Duodenal mucosa (tissue), 2 donors: Measurements from ENCODE around the gene PAPSS1.

Experiments used
- H3K27ac ChIP-seq: one replicate; pipeline ENCODE4 v1.7.0; 2013; ENCODE audit warnings: low read depth, low read length
- H3K27me3 ChIP-seq, 2 donors: one replicate each; pipeline ENCODE4 v1.7.0; 2013; ENCODE audit warnings: low read length in 2 of 2, control low read depth in 1 of 2; ENCODE audit not compliant: insufficient read depth in 2 of 2, control insufficient read depth in 1 of 2
- H3K36me3 ChIP-seq, 2 donors: one replicate each; pipeline ENCODE4 v1.7.0; 2013; ENCODE audit warnings: low read length in 2 of 2, control low read depth in 1 of 2; ENCODE audit not compliant: insufficient read depth in 2 of 2, control insufficient read depth in 1 of 2
- H3K4me1 ChIP-seq, 2 donors: one replicate each; pipeline ENCODE4 v1.7.0; 2013; ENCODE audit warnings: low read length in 2 of 2, control low read depth in 1 of 2; ENCODE audit not compliant: insufficient read depth in 2 of 2, control insufficient read depth in 1 of 2
- H3K4me3 ChIP-seq, 2 donors: one replicate each; pipeline ENCODE4 v1.7.0; 2013; ENCODE audit warnings: low read length in 2 of 2, low read depth in 1 of 2
- H3K9ac ChIP-seq, 2 donors: one replicate each; pipeline ENCODE4 v1.7.0; 2013; ENCODE audit warnings: low read length in 2 of 2, low read depth in 1 of 2
- H3K9me3 ChIP-seq, 2 donors: one replicate each; pipeline ENCODE4 v1.7.0; 2013; ENCODE audit warnings: low read length in 2 of 2, control low read depth in 1 of 2; ENCODE audit not compliant: control insufficient read depth in 1 of 2

Gene PAPSS1

DNA sequence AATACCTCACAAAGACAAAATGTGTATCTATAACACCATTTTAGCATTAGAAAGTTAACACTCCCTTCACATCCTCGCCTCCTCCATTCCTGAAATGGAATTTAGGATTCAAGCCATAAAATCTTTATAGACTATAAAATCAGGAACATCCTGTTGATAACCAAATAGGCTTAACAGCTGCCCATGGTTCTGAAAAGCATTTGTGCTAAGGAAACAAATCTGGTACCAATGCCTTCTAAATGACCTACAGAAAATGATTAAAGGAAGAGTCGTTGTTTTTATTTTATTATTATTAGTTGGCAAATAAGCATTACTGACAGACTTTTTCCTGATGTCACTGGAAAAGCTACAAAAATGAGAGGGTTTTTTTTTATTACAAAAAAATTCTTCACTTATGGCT, 79.8 kb downstream of the PAPSS1 start:
- Histone ChIP-seq H3K27me3 (no peaks in the 10 kb centered on the region), H3K36me3 (peaks cover 11 to 14% of the 10 kb centered on the region in 2 donors), H3K4me1 (no peaks in the 10 kb centered on the region), H3K9ac (no peak overlapping the region), H3K27ac (no peak overlapping the region), H3K9me3 (no peaks in the 10 kb centered on the region), H3K4me3 (no peak overlapping the region)

DNA sequence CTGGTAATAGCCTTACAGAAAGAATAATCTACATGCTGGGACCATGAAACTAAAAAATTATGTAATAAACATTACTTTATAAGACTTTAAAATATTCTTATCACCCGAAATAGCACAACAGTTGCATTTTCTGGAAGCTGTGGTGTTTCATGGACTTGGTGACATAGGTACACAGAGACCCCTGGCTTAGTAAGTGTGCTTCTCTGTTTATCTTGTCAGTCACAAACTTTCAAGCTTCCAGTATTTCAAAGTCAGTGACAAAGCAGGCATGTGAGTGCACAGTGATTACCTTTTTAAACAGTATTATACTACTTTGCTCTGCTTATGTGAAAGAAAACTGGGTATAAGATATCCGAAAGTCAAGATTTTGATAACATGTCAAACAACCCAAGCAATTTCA, 84.3 kb downstream of the PAPSS1 start:
- H3K9ac ChIP-seq = no peak overlapping the region

GRCh38 chr4:107631560-107631959, 88.5 kb downstream of the PAPSS1 start:
- Histone ChIP-seq H3K27me3 (no peaks in the 10 kb centered on the region), H3K36me3 (no peaks in the 10 kb centered on the region), H3K9ac (no peak overlapping the region), H3K4me3 (no peak overlapping the region), H3K4me1 (peaks cover 0 to 5% of the 10 kb centered on the region in 2 donors), H3K27ac (no peak overlapping the region), H3K9me3 (no peaks in the 10 kb centered on the region)

More for the DNA sequence above, 84.3 kb downstream of the PAPSS1 start:
- H3K4me3 ChIP-seq = no peak overlapping the region
- H3K4me1 ChIP-seq = peaks cover 0 to 5% of the 10 kb centered on the region in 2 donors
- H3K36me3 ChIP-seq = no peaks in the 10 kb centered on the region
- no peaks in the 10 kb centered on the region for H3K27me3 ChIP-seq
- no peaks in the 10 kb centered on the region for H3K9me3 ChIP-seq
- H3K27ac ChIP-seq = no peak overlapping the region

GRCh38 chr4:107630185-107630705, 89.8 kb downstream of the PAPSS1 start:
- Histone ChIP-seq H3K9me3 (no peaks in the 10 kb centered on the region), H3K27ac (no peak overlapping the region), H3K4me1 (peaks cover 0 to 8% of the 10 kb centered on the region in 2 donors), H3K4me3 (no peak overlapping the region), H3K36me3 (no peaks in the 10 kb centered on the region), H3K9ac (no peak overlapping the region), H3K27me3 (no peaks in the 10 kb centered on the region)

DNA sequence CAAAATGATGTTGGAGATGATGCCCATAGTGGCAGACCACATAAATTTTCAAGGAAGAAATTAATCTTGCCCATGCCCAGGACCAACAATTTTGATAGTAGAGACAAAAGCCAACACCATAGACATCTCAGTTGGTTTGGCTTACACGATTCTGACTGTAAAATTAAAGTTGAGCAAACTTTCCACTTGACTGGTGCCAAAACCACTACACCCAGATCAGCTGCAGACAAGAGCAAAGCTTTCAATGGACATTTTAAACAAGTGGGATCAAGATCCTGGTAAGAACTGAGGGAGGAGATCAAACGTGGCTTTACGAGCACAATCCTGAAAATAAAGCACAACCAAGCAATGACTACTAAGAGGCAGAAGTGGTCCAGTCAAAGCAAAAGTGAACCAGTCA, 90.7 kb downstream of the PAPSS1 start:
- Histone ChIP-seq H3K36me3 (no peaks in the 10 kb centered on the region), H3K4me1 (peaks cover 0 to 16% of the 10 kb centered on the region in 2 donors), H3K4me3 (no peak overlapping the region), H3K9me3 (no peaks in the 10 kb centered on the region), H3K9ac (no peak overlapping the region), H3K27ac (no peak overlapping the region), H3K27me3 (no peaks in the 10 kb centered on the region)

- Histone ChIP-seq H3K9me3 (no peaks in the 10 kb centered on the region), H3K27me3 (no peaks in the 10 kb centered on the region), H3K36me3 (peaks cover 0 to 6% of the 10 kb centered on the region in 2 donors), H3K4me1 (peaks cover 0 to 11% of the 10 kb centered on the region in 2 donors), H3K4me3 (no peak overlapping the region), H3K27ac (no peak overlapping the region), H3K9ac (peak overlapping the region in 1 of 2 donors; percentile 19)
These were observed 94.6 kb downstream of the PAPSS1 start for GRCh38 chr4:107625391-107625902.

DNA sequence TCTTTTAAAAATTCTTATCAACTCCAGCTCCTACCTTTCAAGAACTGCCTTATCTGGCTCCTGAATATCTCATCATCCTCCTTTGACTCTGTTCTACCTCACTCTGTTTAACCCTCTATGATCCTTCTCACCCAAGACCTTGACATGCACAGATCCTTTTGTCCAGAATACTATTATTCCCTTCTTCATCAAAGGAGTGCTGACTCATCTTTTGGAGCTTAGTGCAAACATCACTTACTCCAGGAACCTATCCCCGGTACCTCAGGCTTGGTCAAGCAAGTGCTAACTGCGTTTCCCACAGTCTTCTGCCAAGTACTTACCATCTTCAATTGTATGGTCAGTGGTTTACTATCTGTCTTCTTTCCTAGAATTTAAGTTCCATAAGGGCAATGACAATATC, 96.0 kb downstream of the PAPSS1 start:
- peaks cover 0 to 11% of the 10 kb centered on the region in 2 donors for H3K4me1 ChIP-seq
- H3K9ac ChIP-seq = no peak overlapping the region

DNA sequence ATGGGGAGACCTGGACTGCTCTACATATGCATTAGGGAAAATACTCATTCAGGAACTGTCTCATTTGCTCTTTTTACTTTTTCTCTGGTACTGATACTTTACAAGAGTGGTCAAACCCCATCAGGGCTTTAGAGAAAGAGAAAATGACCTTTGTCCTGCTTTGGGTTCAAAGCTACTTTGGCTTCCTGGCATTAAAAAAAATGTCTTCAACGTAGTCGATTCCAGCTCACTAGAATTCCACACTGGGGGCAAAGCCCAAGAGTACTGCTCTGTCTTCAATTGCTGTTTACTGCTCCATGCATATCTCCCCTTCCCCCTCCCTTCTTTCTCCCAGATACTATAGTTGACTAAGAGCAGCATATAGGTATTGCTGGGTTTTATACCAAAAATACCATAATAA, 98.0 kb downstream of the PAPSS1 start:
- Histone ChIP-seq H3K36me3 (peaks cover 0 to 6% of the 10 kb centered on the region in 2 donors), H3K4me3 (no peak overlapping the region), H3K4me1 (peaks cover 0 to 11% of the 10 kb centered on the region in 2 donors), H3K9me3 (no peaks in the 10 kb centered on the region), H3K9ac (no peak overlapping the region), H3K27me3 (no peaks in the 10 kb centered on the region), H3K27ac (no peak overlapping the region)

More for the DNA sequence above, 96.0 kb downstream of the PAPSS1 start:
- H3K9me3 ChIP-seq = no peaks in the 10 kb centered on the region
- no peaks in the 10 kb centered on the region for H3K27me3 ChIP-seq
- H3K27ac ChIP-seq = no peak overlapping the region
- H3K36me3 ChIP-seq = peaks cover 0 to 6% of the 10 kb centered on the region in 2 donors
- no peak overlapping the region for H3K4me3 ChIP-seq

DNA sequence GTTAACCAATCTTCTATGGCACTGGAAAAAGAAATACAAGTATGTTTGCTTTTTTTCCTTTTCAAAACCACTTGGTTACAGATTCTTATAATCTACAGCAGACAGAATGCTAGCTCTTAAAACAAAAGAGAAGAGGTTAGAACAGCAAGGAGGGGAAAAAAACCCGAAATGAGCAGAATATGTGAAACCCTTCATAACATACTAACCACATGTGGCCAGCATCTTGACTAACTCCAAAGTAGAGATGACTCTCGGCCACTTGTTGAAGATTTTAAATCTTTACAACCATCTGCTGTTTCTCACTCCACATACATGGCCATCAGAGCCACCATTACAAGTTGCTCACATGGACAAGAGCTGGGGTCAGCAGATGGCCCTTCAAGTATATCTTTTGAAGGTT, 100.3 kb downstream of the PAPSS1 start:
- no peak overlapping the region for H3K4me3 ChIP-seq
- no peak overlapping the region for H3K27ac ChIP-seq
- no peaks in the 10 kb centered on the region for H3K27me3 ChIP-seq
- H3K36me3 ChIP-seq = peaks cover 0 to 6% of the 10 kb centered on the region in 2 donors
- peaks cover 0 to 2% of the 10 kb centered on the region in 2 donors for H3K4me1 ChIP-seq
- no peak overlapping the region for H3K9ac ChIP-seq
- H3K9me3 ChIP-seq = no peaks in the 10 kb centered on the region

GRCh38 chr4:107619066-107619465, 101.0 kb downstream of the PAPSS1 start:
- H3K4me1 ChIP-seq = no peaks in the 10 kb centered on the region
- H3K9me3 ChIP-seq = no peaks in the 10 kb centered on the region
- H3K9ac ChIP-seq = no peak overlapping the region
- H3K27me3 ChIP-seq = no peaks in the 10 kb centered on the region
- no peak overlapping the region for H3K4me3 ChIP-seq
- H3K36me3 ChIP-seq = peaks cover under 1 to 7% of the 10 kb centered on the region in 2 donors
- no peak overlapping the region for H3K27ac ChIP-seq
